ENCODE data around the gene FAM20C.
"Not testable (repeated sequence)": the region's sequence is repeated elsewhere in the genome, so short reads cannot be mapped to it uniquely, and the experiment has no call there.

The FAM20C gene

DNA sequence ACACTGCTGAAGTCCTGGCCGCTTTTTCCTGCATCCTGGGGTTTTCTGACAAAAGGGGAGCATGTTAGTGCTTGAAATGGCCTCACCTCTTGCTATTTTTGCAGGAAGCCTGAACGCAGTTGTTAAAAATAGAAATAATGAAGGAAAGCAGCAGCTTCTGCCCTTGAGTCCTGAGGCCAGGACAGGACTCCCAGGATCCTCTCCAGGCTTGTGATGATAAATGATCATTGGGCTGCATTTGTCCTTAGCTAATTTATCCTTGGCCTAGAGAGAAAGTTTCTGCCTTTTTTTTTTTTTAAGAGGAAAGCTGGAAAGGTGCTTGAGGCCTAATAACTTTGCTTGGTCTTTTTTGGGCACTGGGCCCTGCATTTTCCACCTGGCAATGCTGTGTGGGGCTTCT lies 17.7 kb upstream of the FAM20C start:
- no peak for DNase-seq

DNA sequence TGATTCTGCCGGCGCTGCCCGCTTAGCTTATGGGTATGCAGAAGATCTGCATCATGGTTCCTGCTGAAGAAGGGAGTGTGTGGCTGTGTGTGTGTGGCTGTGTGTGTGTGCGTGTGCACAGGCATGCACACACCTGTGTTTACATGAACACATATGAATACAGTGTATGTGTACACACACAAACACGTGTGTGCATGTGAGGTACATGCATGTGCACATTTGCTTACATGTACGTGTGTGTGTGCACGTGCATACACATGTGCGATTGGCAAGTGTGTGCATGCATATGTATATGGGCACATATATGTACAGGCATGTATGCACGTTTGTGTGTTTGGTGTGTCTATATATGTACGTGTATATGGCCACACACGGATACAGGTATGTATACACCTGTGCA lies 16.4 kb upstream of the FAM20C start:
- DNase-seq = no peak

DNA sequence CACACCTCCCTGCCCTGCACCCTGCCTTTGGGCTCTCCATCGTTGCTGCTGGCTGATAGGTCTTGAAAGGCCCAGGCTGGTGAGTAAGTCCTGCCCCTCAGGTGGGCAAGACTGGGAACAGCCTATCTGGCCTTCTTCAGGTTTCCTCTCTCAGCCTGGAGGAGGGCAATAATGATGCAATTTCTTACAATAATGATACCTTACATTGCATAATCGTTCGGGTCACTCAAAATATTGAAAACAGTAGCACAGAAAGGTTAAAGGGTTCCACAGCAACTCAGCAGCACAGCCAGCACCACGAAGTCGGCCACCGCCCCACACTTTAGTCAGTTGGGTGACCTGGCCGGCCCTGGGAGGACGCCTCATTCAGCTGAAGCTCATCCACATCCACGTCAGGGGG lies 16.0 kb upstream of the FAM20C start:
- DNase-seq = no peak

DNA sequence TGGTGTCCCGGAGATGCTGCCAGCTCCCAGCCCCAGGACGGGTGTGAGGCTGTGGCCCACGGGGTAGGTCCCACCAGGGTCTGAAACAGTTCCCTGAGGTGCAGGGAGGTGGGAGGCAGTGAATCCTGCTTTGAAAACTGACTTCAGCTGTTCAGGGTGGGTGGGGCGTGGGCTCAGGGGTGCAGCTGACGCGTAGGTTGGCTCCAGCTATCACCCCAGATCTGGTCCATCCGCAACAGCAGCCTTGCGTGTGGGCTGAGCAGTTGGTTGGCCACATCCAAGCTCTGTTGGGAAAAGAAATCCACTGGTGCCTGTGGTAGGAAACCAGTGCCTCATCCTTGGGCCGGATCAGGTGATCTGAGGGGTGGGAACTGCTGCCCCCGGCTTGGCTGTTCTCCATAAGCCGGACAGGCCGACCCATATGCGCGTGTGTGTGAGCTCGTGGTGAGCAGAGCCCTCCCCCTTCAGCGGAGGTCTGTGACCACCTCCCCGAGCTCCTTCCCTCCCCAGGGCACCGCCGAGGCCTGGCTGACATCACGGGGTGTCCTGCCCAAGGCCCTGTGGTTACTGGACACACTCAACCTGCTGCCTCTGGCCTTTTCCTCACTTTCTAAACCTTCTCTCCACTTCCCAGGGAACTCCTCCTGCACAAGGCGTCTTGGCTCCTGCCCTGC lies 15.4 kb upstream of the FAM20C start:
- no peak for DNase-seq

DNA sequence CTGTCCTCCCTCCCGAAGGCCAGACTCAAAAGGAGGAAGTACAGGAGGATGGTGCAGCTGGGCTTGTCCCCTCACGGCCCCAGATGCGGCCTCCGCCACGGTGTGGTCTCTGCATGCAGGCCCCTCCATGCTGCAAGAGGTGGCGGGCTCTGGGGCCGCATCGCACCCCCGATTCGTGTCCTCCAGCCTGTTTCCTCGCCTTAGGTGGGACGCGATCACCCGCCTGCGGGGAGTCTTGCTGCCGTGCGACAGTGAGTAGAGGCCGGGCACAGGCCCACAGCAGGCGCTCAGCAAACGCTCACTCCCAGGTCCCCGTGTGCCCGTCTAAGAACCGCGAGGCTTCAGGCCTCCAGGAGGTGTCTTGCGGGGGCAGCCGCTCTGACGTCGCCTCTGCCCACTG lies 13.9 kb upstream of the FAM20C start:
- DNase-seq = no peak

DNA sequence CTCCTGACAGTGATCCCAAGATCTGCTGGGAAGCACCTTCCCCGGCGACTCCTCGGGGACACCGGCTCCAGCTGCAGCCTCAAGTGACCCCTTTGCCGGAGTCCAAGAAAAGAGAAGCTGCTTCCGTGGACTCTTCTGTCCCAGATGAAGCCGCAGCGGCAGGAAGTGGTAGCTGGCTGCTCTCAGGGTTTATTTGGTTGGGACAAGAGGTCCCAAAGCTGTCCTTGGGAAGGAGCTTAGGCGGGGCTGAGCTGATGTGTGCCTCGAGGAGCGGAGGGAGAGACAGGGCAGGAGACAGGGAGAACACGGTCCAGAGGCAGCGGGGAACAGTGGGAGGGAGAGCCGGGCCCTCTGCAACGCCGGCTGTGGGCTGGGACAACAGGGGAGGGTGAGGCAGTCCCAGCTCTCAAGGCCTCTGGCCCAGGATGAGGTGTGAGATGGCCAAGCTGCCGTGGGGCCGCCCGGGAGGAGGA lies 13.1 kb upstream of the FAM20C start:
- no peak for DNase-seq

DNA sequence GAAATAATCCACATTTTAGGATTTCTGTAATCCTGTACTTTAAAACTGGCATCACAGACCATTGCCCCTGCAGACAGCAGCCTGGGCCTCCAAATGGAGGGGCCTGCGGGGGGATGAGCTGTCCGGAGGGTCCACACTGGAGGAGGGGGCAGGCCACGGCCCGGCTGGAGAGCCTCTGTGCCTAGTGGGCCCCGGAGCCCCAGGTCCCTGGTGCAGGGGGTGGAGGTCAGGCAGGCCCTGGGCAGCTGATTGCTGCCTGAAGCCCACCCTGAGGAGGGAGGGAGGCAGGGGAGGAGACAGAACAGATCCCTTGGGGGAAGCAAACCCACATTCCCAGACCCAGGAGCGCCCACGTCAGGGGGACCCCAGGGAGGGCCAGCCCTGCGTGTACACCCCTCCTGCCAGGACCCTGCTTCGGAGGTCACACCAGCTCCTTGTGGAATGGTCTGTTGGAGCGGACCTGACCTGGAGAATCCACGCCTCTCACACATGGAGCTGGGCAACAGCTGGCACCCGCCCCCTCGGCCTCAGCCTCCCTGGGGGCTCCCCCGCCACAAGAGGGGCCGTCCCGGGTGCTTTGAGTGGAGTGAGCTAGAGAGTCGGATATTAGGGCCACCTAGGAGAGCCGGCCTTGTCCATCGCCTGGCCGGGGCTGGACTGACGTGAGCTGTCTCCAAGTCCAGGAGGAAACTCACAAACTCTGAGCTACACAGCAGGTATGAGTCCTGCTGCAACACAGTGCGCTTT lies 12.2 kb upstream of the FAM20C start:
- DNase-seq = no peak

DNA sequence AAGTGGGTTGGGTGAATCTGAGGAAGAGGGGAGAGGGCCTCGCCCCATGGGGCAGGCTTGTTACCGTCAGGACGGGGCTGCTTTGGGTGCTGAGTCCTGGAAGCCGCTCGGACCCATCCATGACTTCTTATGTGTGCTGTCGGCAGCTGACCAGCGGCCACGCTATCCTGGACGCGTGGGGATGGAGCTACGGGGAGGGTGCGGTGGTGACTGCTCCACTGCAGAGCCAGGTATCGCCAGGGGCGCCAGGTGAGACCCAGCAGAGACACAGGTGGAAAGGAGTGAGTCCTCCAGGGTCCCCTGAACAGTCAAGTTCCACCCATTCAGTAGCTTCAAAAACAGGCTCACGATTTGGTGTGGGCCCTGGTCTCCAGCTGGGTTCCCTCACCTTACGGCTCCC lies 10.6 kb upstream of the FAM20C start:
- DNase-seq = no peak

DNA sequence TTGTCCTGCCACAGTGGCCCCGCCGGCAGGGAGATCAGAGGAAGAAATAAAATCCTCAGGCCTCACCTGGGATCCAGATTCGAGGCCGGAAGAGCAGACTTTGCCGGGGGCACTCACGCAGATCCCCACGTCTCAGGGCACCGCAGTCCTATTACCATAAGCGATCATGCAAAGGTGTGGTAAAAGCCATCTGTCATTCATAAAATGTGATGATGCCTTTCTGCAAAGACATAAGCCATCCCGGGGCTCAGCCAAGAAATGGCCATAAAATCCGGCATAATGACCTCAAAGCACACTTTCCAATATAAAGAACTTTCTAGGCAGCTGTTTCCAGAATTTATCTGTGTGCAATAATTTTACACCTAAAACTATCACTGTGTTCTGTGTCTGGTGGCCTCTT lies 9.9 kb upstream of the FAM20C start:
- DNase-seq = not testable (repeated sequence)

DNA sequence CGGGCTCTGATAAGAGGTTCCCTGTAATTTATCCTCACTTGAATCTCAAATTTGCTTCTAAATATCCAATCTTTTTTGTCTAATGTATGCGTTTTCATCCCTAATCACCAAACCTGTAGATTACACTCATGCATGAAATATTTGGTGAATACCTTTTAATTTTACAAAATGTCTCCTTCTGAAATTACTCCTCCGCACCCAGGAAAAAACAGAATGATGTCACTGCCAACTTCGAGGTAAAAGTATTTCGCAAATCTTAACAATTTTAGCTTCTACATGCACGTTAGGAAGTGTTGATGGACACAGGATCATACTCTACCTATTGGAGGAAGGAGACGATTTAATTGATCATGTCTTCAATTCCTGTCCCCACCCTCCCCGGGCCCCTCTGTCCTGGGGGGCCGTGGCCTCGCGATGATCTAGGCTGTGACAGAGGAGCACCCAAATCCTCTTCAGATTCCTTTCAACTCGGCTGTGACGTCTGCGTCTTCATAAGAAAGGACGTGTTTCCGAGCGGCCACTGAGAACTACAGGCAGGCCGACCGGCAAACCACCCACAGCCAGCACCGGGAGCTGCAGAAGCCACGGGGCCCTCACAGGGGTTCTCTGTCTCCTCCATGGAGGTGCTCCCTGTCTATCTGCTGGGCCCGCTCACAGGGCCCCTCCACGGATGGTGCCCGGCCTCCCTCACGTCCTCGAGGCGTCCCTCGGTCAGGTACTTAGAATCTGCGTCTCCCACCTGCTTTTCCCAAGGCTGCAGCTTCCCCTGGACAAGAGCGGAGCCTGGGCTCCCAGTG lies 8.7 kb upstream of the FAM20C start:
- DNase-seq = no peak

DNA sequence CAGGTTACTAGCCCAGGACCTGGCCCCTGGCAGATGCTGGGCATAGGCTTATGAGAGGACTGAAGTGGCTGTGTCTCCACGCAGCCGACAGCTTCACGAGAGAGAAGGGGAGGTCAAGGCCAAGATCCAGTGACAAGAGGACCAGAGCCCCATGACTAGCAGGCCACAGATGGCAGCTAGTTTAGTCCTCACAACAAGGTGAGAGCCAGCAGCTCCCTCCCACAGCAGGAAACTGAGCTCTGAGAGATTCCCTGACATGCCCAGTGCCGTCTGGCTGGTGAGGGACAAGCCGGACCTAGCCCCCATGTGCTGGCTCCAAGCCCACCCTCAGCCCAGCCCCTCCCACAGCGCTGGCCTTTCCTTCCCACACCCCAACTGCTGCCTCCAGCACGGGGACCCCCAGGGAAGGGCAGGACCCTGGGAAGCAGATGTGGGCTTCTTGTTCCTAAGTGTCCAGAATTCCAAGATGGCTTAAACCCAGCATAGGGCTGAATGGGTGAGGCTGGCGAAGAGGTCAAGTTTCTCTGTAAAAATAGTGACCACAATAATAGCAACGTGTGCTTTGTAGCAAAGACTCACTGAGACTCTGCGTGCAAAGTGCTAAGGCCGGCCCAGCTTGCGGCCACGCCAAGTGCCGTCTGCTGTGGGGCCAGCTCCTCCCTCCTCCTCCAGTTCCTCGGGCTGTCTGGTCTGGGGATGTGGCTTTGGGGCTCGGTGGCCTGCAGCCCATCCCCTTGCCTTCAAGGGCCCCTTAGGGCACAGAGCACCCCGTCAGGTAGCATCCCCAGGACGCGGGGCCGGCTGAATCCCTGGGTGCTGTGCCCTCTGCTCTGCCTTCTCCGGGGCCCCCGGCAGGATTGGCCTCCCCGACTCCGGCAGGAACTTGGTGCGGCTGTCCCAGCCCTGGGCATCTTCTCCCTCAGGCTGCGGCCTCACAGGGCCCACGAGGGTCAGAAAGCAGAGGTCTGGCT lies 7.8 kb upstream of the FAM20C start:
- no peak for DNase-seq

DNA sequence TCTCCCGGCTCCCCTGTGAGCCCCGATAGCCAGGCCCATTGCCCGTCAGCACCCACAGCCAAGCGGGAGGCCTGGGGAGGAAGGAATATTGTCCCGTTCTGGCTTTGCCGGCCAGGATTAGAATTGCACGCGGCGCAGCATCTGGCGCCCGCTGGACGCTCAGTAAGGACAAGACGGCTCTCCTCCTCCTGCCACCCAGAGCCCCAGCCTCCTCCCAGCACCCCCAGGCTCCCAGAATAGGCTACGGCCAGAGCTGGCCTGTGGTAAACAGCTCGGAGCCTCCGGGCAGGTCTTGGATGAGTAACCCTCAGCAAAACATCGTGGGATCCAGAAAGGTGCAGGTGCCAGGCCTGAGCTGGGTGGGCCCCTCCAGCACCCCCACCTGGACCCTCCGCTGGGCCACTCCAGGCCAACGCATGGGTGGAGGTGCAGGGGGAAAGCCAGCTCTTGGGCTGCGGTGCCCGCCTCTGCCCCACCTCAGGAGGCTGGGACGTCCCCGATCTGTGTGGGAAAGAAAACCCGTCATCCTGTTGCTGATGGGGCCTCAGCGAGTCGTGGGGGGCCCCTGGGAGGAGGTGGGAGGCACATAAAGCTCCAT lies 5.8 kb upstream of the FAM20C start:
- DNase-seq = no peak

DNA sequence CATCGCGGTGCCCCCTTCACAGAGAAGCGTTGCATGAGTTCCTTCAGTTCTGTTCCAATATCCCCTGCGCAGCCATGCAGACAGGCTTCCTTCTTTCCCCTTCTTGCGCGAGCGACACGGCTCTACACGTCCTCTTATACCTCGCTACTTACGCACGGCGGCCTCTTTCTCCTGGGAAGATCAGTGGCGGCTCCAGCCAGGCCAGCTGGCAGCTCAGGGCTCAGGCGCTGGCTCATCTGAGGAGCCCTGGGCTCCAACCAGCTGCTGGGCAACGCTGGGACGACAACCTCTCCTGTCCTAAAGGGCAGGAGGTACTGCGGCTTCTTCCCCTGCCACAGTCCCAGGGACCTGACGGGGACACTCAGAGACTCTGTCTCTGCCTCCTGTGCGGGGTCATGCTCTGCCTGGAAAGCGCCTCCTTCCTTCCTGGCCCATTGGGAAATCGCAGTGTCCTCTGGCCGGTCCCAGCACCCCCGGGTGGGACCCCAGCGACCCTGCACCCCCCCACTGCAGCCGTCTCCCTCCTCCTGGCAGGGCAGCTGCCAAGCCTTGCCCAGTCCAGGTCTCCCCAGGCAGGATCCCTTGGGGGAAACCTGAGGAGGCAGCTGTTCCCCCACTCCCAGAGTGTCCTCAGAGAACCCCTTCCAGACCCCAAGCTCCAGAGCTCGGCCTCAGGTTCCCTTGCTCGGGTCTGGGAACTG lies 5.0 kb upstream of the FAM20C start:
- no peak for DNase-seq

DNA sequence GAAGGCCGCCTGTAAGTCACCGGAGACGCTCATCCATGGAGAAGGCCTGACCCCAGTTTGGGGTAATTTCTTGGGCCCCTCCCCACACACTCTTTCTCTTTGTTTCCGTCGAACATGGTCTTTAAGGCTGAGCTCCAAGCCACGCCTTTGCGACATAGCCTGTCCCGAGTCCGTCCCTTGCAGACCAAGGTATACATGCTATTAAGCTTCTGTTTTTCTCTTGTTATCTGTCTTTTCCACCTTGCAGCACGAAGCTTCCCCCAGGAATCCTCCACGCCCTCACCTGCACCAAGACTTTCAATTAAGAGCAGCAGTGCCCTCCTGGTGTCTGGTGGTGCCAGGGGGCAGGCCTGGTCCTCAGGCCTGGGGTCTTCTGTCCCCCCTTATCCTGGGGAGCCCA lies 4.2 kb upstream of the FAM20C start:
- DNase-seq = no peak

DNA sequence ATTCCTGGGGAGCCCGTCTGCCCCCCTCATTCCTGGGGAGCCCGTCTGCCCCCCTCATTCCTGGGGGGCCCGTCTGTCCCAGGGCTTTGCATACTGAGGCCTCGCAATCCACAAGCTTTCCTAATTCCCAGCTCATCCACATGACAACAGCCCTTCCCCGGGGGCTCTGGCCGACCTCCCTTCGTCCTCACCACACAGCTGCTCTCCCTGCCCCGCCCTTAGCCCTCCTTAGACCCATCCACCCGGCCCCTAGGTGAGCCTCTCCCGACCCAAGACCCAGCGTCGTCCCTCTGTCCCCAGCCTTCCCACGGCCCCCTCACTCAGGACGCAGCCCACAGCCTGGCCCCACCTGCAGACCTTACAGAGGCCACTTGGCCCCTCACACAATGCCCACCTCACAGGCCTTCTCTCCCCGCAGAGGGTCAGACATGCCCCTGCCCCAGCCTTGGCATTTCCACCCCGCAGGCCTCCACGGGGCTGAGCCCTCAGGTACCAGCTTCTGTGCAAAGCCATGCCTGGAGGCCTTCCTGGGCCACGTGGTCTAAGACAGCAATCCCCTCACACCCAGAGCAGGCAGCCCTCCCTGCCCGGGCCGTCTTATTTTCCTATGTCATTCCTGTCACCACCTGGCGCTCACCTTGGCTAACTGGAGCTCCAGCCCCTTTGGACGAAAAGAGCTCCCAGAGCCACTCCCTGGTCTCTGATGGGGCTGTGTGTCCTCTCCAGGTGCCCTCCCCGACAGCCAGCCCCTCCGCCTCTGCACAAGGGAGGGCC lies 3.5 kb upstream of the FAM20C start:
- no peak for DNase-seq

DNA sequence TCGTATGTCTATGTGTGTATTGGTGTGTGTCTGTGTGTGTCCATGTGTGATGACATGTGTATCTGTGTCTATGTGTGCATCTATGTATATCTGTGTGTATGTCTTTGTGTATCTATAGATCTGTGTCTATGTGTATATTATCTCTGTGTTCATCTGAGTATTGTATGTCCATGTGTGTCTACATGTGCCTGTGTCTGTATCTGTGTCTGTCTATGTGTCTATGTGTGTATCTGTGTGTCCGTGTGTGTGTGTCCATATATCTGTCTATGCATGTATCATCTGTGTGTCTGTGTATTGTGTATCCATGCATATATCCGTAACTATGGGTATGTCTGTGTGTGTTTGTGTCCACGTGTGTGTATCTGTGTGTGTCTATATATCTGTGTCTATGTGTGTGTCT lies 2.7 kb upstream of the FAM20C start:
- DNase-seq = no peak

DNA sequence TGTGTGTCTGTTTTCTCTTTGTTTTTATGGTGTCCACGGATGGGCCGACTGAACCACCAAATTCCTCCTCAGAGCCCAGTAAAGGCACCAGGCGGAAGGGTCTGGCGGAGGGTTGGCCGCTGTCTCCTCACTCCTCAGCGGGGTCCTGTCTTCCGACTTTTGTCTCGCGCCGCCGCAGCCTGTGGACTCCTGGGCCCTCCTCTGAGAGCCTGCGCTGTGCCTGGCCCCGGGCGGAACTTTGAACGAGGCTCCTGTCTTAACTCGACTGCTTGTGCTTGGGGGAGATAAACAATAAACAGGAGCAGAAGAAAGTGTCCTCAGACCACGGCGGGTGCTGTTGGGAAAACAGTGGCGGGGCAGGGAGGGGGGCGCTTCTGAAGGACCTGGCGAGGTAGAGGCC lies 2.2 kb upstream of the FAM20C start:
- no peak for DNase-seq

DNA sequence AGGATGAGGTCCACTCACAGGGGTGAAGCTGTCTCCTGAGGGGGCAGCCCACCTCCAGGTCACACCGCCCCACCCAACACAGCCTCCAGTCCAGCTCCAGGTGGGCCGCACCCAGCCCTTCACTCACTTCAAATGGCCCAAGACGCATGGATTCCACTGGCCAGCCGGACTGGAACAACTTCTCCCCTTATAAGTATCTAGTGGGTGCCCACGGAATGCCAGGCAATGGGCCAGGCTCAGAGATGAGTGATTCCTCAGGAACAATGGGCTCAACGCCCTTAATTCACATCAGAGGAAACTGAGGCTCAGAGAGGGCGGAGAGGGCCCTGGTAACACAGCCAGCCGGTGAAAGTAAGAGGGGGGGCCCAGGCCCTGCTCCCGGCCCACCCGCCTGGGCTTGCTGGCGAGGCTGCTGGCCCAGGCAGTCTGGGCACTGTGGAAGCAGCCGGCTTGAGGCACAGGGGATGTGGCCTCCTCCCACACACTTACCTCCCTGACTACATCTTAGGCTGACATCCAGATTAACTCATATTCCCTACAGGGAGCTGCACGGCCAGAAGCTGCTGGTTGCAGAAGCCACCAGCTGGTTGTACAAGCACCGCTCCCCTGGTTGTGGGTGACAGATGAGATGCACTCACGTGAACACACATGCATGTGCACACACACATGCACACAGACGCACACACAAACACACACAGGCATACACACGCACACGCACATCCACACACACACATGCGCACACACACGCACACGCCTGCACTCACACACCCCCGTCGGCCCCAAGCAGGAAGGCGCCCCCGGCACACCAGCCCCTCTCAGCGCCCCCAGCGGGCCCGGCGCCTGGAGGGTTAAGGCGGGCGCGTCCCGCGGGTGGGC lies 1.0 kb upstream of the FAM20C start:
- no peak for DNase-seq

DNA sequence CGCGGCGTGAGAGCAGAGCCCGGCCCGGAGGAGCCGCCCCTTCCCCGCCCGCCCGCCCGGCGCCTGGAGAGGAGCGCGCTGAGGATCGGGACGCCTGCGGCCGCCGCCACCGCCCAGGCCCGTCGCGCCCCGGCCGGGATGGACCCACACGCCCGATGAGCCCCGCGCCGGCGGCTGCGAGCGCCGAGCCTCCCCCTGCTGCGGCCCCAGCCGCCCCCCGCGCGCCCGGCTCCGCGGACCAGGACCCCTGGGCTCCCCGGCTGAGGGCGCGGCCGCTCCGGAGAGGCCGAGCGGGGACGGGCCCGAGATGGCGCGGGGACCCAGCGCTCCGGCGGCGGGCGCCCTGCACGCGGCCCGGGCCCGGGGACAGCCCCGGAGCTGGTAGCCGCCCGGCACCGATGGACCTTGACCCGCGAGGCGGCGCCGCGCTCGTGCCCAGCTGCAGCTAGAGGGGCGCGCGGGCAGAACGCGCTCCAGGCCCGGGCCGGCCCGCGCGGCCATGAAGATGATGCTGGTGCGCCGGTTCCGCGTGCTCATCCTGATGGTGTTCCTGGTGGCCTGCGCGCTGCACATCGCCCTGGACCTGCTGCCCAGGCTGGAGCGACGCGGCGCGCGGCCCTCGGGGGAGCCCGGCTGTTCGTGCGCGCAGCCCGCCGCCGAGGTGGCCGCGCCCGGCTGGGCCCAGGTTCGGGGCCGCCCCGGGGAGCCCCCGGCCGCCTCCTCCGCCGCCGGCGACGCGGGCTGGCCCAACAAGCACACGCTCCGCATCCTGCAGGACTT lies 520 bp downstream of the FAM20C start:
- no peak for DNase-seq
